ENCODE results near the gene RPUSD2.
A peak's percentile ranks its signal among the peaks of the same experiment; 100 is the strongest.
"Not testable (repeated sequence)": the region's sequence is repeated elsewhere in the genome, so short reads cannot be mapped to it uniquely, and the experiment has no call there.

RPUSD2 gene

GRCh38 chr15:40565333-40566238, 3.5 kb upstream of the RPUSD2 start:
- DNase-seq (ENCODE audit: low read depth in 1 of 2, low spot score in 1 of 2): no peak

GRCh38 chr15:40567111-40567510, 2.0 kb upstream of the RPUSD2 start:
- no peak for DNase-seq (ENCODE audit: low read depth in 1 of 2, low spot score in 1 of 2)

GRCh38 chr15:40575113-40575512, 6.0 kb downstream of the RPUSD2 start:
- no peak for DNase-seq (ENCODE audit: low read depth in 1 of 2, low spot score in 1 of 2)

GRCh38 chr15:40576914-40577313, 7.8 kb downstream of the RPUSD2 start:
- DNase-seq (ENCODE audit: low read depth in 1 of 2, low spot score in 1 of 2): not testable (repeated sequence)

- DNase-seq (ENCODE audit: low read depth in 1 of 2, low spot score in 1 of 2): no peak
Observed at GRCh38 chr15:40578892-40579291, 9.8 kb downstream of the RPUSD2 start.

GRCh38 chr15:40581796-40582195, 12.7 kb downstream of the RPUSD2 start:
- DNase-seq (ENCODE audit: low read depth in 1 of 2, low spot score in 1 of 2): not testable (repeated sequence)

- DNase-seq (ENCODE audit: low read depth in 1 of 2, low spot score in 1 of 2): no peak
Observed at GRCh38 chr15:40582726-40583246, 13.7 kb downstream of the RPUSD2 start.

- no peak for DNase-seq (ENCODE audit: low read depth in 1 of 2, low spot score in 1 of 2)
Observed at GRCh38 chr15:40584191-40584590, 15.1 kb downstream of the RPUSD2 start.

- no peak for DNase-seq (ENCODE audit: low read depth in 1 of 2, low spot score in 1 of 2)
Observed at GRCh38 chr15:40590667-40591050, 21.6 kb downstream of the RPUSD2 start.

- no peak for DNase-seq (ENCODE audit: low read depth in 1 of 2, low spot score in 1 of 2)
Observed at GRCh38 chr15:40591389-40591788, 22.3 kb downstream of the RPUSD2 start.

GRCh38 chr15:40593165-40593564, 24.1 kb downstream of the RPUSD2 start:
- DNase-seq (ENCODE audit: low read depth in 1 of 2, low spot score in 1 of 2): no peak

- peak; percentile 77 to 83 for DNase-seq (ENCODE audit: low read depth in 1 of 2, low spot score in 1 of 2)
Observed at GRCh38 chr15:40593588-40594428, 24.7 kb downstream of the RPUSD2 start, which contains the start of gene KNL1. KNL1 (plus strand) TSS chr15:40594249; CDS start chr15:40602932, 8,683 bp downstream.

GRCh38 chr15:40594429-40594836, 25.3 kb downstream of the RPUSD2 start:
- no peak for DNase-seq (ENCODE audit: low read depth in 1 of 2, low spot score in 1 of 2)

- DNase-seq (ENCODE audit: low read depth in 1 of 2, low spot score in 1 of 2): no peak
Observed at GRCh38 chr15:40595219-40595618, 26.1 kb downstream of the RPUSD2 start.

- no peak for DNase-seq (ENCODE audit: low read depth in 1 of 2, low spot score in 1 of 2)
Observed at GRCh38 chr15:40595773-40596172, 26.7 kb downstream of the RPUSD2 start.

- DNase-seq (ENCODE audit: low read depth in 1 of 2, low spot score in 1 of 2): no peak
Observed at GRCh38 chr15:40597024-40597423, 27.9 kb downstream of the RPUSD2 start.

GRCh38 chr15:40598126-40598525, 29.0 kb downstream of the RPUSD2 start:
- no peak for DNase-seq (ENCODE audit: low read depth in 1 of 2, low spot score in 1 of 2)

GRCh38 chr15:40598672-40599071, 29.6 kb downstream of the RPUSD2 start:
- DNase-seq (ENCODE audit: low read depth in 1 of 2, low spot score in 1 of 2): no peak

- DNase-seq (ENCODE audit: low read depth in 1 of 2, low spot score in 1 of 2): no peak
Observed at GRCh38 chr15:40600956-40601355, 31.9 kb downstream of the RPUSD2 start.

GRCh38 chr15:40603935-40604334, 34.8 kb downstream of the RPUSD2 start:
- no peak for DNase-seq (ENCODE audit: low read depth in 1 of 2, low spot score in 1 of 2)

- no peak for DNase-seq (ENCODE audit: low read depth in 1 of 2, low spot score in 1 of 2)
Observed at GRCh38 chr15:40613080-40613479, 44.0 kb downstream of the RPUSD2 start.

- no peak for DNase-seq (ENCODE audit: low read depth in 1 of 2, low spot score in 1 of 2)
Observed at GRCh38 chr15:40618023-40618422, 48.9 kb downstream of the RPUSD2 start.
